HEK293 (cell line): ENCODE data around the gene KIFC1.
A peak's percentile ranks its signal among the peaks of the same experiment; 100 is the strongest.

Source experiments
- BCL11A ChIP-seq: fragments of 450-650 bp; formaldehyde crosslinking; IDR thresholded peaks from 2 replicates; pipeline ENCODE4 v1.5.1; 2016; ENCODE audit warnings: low read depth, missing biosample characterization, missing genetic modification characterization
- GLIS1 ChIP-seq: fragments of 450-650 bp; formaldehyde crosslinking; IDR thresholded peaks from 2 replicates; pipeline ENCODE4 v1.5.1; 2016; ENCODE audit warnings: missing biosample characterization, missing genetic modification characterization
- GLIS2 ChIP-seq: fragments of 450-650 bp; formaldehyde crosslinking; IDR thresholded peaks from 2 replicates; pipeline ENCODE4 v1.5.1; 2016; ENCODE audit warnings: missing biosample characterization, missing genetic modification characterization
- HOXC10 ChIP-seq: sonication (generic); formaldehyde crosslinking; IDR thresholded peaks from 2 replicates; pipeline ENCODE4 v1.8.1; 2023; ENCODE audit warnings: mild to moderate bottlenecking, missing genetic modification reagents
- KLF1 ChIP-seq: fragments of 450-650 bp; formaldehyde crosslinking; IDR thresholded peaks from 2 replicates; pipeline ENCODE4 v1.5.1; 2016; ENCODE audit warnings: missing biosample characterization, missing genetic modification characterization
- KLF10 ChIP-seq: fragments of 450-650 bp; IDR thresholded peaks from 2 replicates; pipeline ENCODE4 v1.5.1; 2018; ENCODE audit warnings: missing biosample characterization, mild to moderate bottlenecking, missing genetic modification characterization
- KLF9 ChIP-seq: fragments of 450-650 bp; formaldehyde crosslinking; IDR thresholded peaks from 2 replicates; pipeline ENCODE4 v1.5.1; 2016; ENCODE audit warnings: missing biosample characterization, missing genetic modification characterization, low read depth
- WT1 ChIP-seq: fragments of 450-650 bp; formaldehyde crosslinking; IDR thresholded peaks from 2 replicates; pipeline ENCODE4 v1.5.1; 2016; ENCODE audit warnings: missing biosample characterization, missing genetic modification characterization
- ZBTB21 ChIP-seq: fragments of 450-650 bp; formaldehyde crosslinking; IDR thresholded peaks from 2 replicates; pipeline ENCODE4 v1.5.1; 2017; ENCODE audit warnings: missing biosample characterization, missing genetic modification characterization
- ZBTB7A ChIP-seq: fragments of 450-650 bp; formaldehyde crosslinking; IDR thresholded peaks from 2 replicates; pipeline ENCODE4 v1.5.1; 2016; ENCODE audit warnings: low read depth, missing biosample characterization, missing genetic modification characterization
- ZBTB8A ChIP-seq: fragments of 450-650 bp; formaldehyde crosslinking; IDR thresholded peaks from 2 replicates; pipeline ENCODE4 v1.5.1; 2016; ENCODE audit warnings: missing biosample characterization, missing genetic modification characterization
- ZEB2 ChIP-seq: fragments of 450-650 bp; formaldehyde crosslinking; IDR thresholded peaks from 2 replicates; pipeline ENCODE4 v1.5.1; 2016; ENCODE audit warnings: missing biosample characterization, missing genetic modification characterization
- ZFHX2 ChIP-seq: fragments of 450-650 bp; formaldehyde crosslinking; conservative IDR thresholded peaks from 2 replicates; pipeline ENCODE4 v1.5.1; 2016; ENCODE audit warnings: missing biosample characterization, missing genetic modification characterization
- ZNF112 ChIP-seq: fragments of 450-650 bp; formaldehyde crosslinking; IDR thresholded peaks from 2 replicates; pipeline ENCODE4 v1.5.0; 2017; ENCODE audit warnings: missing biosample characterization, missing genetic modification characterization
- ZNF155 ChIP-seq: fragments of 450-650 bp; formaldehyde crosslinking; IDR thresholded peaks from 2 replicates; pipeline ENCODE4 v1.5.1; 2016; ENCODE audit warnings: missing biosample characterization, missing genetic modification characterization
- ZNF214 ChIP-seq: fragments of 450-650 bp; formaldehyde crosslinking; IDR thresholded peaks from 2 replicates; pipeline ENCODE4 v1.5.1; 2017; ENCODE audit warnings: missing biosample characterization, mild to moderate bottlenecking, missing genetic modification characterization, borderline replicate concordance
- ZNF324 ChIP-seq: fragments of 450-650 bp; formaldehyde crosslinking; IDR thresholded peaks from 2 replicates; pipeline ENCODE4 v1.5.1; 2016; ENCODE audit warnings: missing biosample characterization, missing genetic modification characterization
- ZNF341 ChIP-seq: fragments of 450-650 bp; formaldehyde crosslinking; IDR thresholded peaks from 2 replicates; pipeline ENCODE4; 2016; ENCODE audit warnings: low read depth, missing biosample characterization, missing genetic modification characterization
- ZNF501 ChIP-seq: fragments of 450-650 bp; formaldehyde crosslinking; IDR thresholded peaks from 2 replicates; pipeline ENCODE4 v1.5.1; 2016; ENCODE audit warnings: missing biosample characterization, missing genetic modification characterization
- ZNF521 ChIP-seq: fragments of 450-650 bp; formaldehyde crosslinking; IDR thresholded peaks from 2 replicates; pipeline ENCODE4 v1.5.1; 2017; ENCODE audit warnings: missing biosample characterization, mild to moderate bottlenecking, missing genetic modification characterization
- ZNF660 ChIP-seq: fragments of 450-650 bp; IDR thresholded peaks from 2 replicates; pipeline ENCODE4 v1.5.1; 2018; ENCODE audit warnings: missing biosample characterization, mild to moderate bottlenecking, missing genetic modification characterization
- ZNF76 ChIP-seq: fragments of 450-650 bp; formaldehyde crosslinking; IDR thresholded peaks from 2 replicates; pipeline ENCODE4; 2016; ENCODE audit warnings: low read depth, missing biosample characterization, missing genetic modification characterization, borderline replicate concordance
- ZNF843 ChIP-seq: fragments of 450-650 bp; formaldehyde crosslinking; IDR thresholded peaks from 2 replicates; pipeline ENCODE4 v1.5.1; 2016; ENCODE audit warnings: missing biosample characterization, missing genetic modification characterization
- TF ChIP-seq, protein P1 (sequence below): fragments of 450-650 bp; formaldehyde crosslinking; IDR thresholded peaks from 2 replicates; pipeline ENCODE4 v1.5.1; 2016; ENCODE audit warnings: missing biosample characterization, missing genetic modification characterization
- TF ChIP-seq, protein P2 (sequence below): fragments of 450-650 bp; formaldehyde crosslinking; conservative IDR thresholded peaks from 2 replicates; pipeline ENCODE4 v1.5.1; 2016; ENCODE audit warnings: low read depth, missing biosample characterization, missing genetic modification characterization
- TF ChIP-seq, protein P3 (sequence below): fragments of 450-650 bp; formaldehyde crosslinking; IDR thresholded peaks from 2 replicates; pipeline ENCODE4 v1.5.1; 2016; ENCODE audit warnings: missing biosample characterization, missing genetic modification characterization
- TF ChIP-seq, protein P4 (sequence below): fragments of 450-650 bp; formaldehyde crosslinking; IDR thresholded peaks from 2 replicates; pipeline ENCODE4 v1.5.1; 2016; ENCODE audit warnings: missing biosample characterization, missing genetic modification characterization, borderline replicate concordance
- TF ChIP-seq, protein P5 (sequence below): IDR thresholded peaks from 2 replicates; pipeline ENCODE4 v1.6.1; 2011; ENCODE audit warnings: mild to moderate bottlenecking, low read depth, low read length, borderline replicate concordance

Gene KIFC1

DNA sequence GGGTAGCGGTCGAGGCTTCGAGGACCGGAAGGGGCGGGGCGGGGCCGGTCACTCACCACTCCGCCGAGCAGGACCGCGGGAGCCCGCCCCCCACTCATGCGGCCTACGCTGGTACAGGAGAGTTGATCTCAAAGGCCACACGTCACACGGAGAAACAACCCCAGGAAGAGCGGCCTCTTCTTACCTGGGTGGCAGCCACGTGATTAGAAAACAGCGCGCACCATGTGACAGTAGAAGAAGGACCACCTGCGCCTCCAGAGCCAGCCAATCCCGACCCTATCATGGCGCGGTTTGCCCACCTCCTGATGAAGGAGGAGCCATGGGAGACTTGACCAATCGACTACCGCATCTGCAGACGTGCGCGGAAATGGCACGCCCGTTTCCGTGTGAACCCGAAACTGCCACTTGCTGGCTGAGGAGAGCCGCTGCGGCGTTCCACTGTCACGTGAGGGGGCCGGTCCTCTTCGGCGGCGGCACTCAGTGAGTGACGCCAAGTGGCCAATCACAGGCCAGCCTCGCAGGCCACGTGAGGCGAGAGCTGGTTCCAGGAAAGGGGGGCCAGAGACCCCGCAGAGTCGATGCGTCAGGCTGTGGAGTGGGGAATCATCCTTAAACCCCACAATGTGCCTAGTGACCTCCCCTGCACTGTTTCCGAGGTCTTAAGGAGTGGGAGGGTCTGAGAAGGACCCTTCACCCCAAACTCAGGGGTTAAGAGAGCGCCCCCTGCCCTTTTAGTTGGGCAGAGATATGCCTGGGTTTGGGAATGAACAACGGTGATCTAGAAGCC lies 26.5 kb downstream of the KIFC1 start, which contains the start of gene CUTA (continued):
- peak; percentile 93; the same call in 1 of the 2 replicates for TF ChIP-seq ZBTB7A (tag by site-specific recombination)
- peak; percentile 95 for TF ChIP-seq GLIS2 (tag by site-specific recombination)
- peak; percentile 46; the same call in 1 of the 2 replicates for TF ChIP-seq ZNF76 (tag by site-specific recombination)
- peak; percentile 45; the same call in 1 of the 2 replicates for TF ChIP-seq ZBTB21 (tag by site-specific recombination)
- TF ChIP-seq GLIS1, result peak; percentile 72
- no peak for TF ChIP-seq ZNF155 (tag by site-specific recombination)
- TF ChIP-seq ZNF660 (tag by site-specific recombination), result peak; percentile 95
- peak; percentile 73 for TF ChIP-seq ZFHX2 (tag by site-specific recombination)
- TF ChIP-seq, protein P1, sequence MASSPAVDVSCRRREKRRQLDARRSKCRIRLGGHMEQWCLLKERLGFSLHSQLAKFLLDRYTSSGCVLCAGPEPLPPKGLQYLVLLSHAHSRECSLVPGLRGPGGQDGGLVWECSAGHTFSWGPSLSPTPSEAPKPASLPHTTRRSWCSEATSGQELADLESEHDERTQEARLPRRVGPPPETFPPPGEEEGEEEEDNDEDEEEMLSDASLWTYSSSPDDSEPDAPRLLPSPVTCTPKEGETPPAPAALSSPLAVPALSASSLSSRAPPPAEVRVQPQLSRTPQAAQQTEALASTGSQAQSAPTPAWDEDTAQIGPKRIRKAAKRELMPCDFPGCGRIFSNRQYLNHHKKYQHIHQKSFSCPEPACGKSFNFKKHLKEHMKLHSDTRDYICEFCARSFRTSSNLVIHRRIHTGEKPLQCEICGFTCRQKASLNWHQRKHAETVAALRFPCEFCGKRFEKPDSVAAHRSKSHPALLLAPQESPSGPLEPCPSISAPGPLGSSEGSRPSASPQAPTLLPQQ (tag by site-specific recombination), result no peak
- peak; percentile 94 for TF ChIP-seq KLF9 (tag by site-specific recombination)
- TF ChIP-seq BCL11A (tag by site-specific recombination), result 0 out of 2 replicates have a peak, but pooled peaks have one; percentile 24
- TF ChIP-seq, protein P2, sequence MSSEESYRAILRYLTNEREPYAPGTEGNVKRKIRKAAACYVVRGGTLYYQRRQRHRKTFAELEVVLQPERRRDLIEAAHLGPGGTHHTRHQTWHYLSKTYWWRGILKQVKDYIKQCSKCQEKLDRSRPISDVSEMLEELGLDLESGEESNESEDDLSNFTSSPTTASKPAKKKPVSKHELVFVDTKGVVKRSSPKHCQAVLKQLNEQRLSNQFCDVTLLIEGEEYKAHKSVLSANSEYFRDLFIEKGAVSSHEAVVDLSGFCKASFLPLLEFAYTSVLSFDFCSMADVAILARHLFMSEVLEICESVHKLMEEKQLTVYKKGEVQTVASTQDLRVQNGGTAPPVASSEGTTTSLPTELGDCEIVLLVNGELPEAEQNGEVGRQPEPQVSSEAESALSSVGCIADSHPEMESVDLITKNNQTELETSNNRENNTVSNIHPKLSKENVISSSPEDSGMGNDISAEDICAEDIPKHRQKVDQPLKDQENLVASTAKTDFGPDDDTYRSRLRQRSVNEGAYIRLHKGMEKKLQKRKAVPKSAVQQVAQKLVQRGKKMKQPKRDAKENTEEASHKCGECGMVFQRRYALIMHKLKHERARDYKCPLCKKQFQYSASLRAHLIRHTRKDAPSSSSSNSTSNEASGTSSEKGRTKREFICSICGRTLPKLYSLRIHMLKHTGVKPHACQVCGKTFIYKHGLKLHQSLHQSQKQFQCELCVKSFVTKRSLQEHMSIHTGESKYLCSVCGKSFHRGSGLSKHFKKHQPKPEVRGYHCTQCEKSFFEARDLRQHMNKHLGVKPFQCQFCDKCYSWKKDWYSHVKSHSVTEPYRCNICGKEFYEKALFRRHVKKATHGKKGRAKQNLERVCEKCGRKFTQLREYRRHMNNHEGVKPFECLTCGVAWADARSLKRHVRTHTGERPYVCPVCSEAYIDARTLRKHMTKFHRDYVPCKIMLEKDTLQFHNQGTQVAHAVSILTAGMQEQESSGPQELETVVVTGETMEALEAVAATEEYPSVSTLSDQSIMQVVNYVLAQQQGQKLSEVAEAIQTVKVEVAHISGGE (tag by site-specific recombination), result peak; percentile 83
- TF ChIP-seq KLF1 (tag by site-specific recombination), result peak; percentile 36; the same call in 1 of the 2 replicates
- no peak; the same call in 1 of the 2 replicates for TF ChIP-seq ZNF501 (tag by site-specific recombination)
- peak; percentile 99 for TF ChIP-seq ZEB2
- TF ChIP-seq, protein P3, sequence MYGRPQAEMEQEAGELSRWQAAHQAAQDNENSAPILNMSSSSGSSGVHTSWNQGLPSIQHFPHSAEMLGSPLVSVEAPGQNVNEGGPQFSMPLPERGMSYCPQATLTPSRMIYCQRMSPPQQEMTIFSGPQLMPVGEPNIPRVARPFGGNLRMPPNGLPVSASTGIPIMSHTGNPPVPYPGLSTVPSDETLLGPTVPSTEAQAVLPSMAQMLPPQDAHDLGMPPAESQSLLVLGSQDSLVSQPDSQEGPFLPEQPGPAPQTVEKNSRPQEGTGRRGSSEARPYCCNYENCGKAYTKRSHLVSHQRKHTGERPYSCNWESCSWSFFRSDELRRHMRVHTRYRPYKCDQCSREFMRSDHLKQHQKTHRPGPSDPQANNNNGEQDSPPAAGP, result 0 out of 2 replicates have a peak, but pooled peaks have one; percentile 38
- TF ChIP-seq, protein P4, sequence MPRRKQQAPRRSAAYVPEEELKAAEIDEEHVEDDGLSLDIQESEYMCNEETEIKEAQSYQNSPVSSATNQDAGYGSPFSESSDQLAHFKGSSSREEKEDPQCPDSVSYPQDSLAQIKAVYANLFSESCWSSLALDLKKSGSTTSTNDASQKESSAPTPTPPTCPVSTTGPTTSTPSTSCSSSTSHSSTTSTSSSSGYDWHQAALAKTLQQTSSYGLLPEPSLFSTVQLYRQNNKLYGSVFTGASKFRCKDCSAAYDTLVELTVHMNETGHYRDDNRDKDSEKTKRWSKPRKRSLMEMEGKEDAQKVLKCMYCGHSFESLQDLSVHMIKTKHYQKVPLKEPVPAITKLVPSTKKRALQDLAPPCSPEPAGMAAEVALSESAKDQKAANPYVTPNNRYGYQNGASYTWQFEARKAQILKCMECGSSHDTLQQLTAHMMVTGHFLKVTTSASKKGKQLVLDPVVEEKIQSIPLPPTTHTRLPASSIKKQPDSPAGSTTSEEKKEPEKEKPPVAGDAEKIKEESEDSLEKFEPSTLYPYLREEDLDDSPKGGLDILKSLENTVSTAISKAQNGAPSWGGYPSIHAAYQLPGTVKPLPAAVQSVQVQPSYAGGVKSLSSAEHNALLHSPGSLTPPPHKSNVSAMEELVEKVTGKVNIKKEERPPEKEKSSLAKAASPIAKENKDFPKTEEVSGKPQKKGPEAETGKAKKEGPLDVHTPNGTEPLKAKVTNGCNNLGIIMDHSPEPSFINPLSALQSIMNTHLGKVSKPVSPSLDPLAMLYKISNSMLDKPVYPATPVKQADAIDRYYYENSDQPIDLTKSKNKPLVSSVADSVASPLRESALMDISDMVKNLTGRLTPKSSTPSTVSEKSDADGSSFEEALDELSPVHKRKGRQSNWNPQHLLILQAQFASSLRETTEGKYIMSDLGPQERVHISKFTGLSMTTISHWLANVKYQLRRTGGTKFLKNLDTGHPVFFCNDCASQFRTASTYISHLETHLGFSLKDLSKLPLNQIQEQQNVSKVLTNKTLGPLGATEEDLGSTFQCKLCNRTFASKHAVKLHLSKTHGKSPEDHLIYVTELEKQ (tag by site-specific recombination), result no peak
- no peak for TF ChIP-seq ZNF112 (tag by site-specific recombination)
- peak; percentile 79; the same call in 1 of the 2 replicates for TF ChIP-seq ZNF324
- 0 out of 2 replicates have a peak, but pooled peaks have one; percentile 51 for TF ChIP-seq HOXC10
- TF ChIP-seq KLF10 (tag by site-specific recombination), result peak; percentile 93
- peak; percentile 80 for TF ChIP-seq ZNF341
- TF ChIP-seq, protein P5, sequence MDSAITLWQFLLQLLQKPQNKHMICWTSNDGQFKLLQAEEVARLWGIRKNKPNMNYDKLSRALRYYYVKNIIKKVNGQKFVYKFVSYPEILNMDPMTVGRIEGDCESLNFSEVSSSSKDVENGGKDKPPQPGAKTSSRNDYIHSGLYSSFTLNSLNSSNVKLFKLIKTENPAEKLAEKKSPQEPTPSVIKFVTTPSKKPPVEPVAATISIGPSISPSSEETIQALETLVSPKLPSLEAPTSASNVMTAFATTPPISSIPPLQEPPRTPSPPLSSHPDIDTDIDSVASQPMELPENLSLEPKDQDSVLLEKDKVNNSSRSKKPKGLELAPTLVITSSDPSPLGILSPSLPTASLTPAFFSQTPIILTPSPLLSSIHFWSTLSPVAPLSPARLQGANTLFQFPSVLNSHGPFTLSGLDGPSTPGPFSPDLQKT, result peak; percentile 38; the same call in 1 of the 2 replicates
- no peak for TF ChIP-seq ZNF521
- TF ChIP-seq ZNF843 (tag by site-specific recombination), result peak; percentile 47; the same call in 1 of the 2 replicates
- TF ChIP-seq ZBTB8A (tag by site-specific recombination), result peak; percentile 11; the same call in 1 of the 2 replicates
- TF ChIP-seq ZNF214, result no peak
- peak; percentile 45; the same call in 1 of the 2 replicates for TF ChIP-seq WT1 (tag by site-specific recombination)
